ENCODE measurements around the gene TMEM183A.
"Not testable (repeated sequence)": the region's sequence is repeated elsewhere in the genome, so short reads cannot be mapped to it uniquely, and the experiment has no call there.

Gene TMEM183A

GRCh38 chr1:203006948-203007871 is at the start of gene TMEM183A:
Gene TMEM183A, plus strand, starts transcription at chr1:203007374. Its CDS starts 92 bp downstream, at chr1:203007466.
- DNase-seq = peak; percentile 95

- peak; percentile 86 for DNase-seq
Measured at GRCh38 chr1:202957733-202958543, 49.2 kb upstream of the TMEM183A start, which contains the start of gene ADIPOR1. Gene ADIPOR1, minus strand, starts transcription at chr1:202958312. Its CDS starts 7,242 bp downstream, at chr1:202951070.

- no peak for DNase-seq
Measured at GRCh38 chr1:202958544-202959275, 48.5 kb upstream of the TMEM183A start.

GRCh38 chr1:202959276-202959620 is 47.9 kb upstream of the TMEM183A start:
- DNase-seq = no peak

- no peak for DNase-seq
Measured at GRCh38 chr1:202961220-202961880, 45.8 kb upstream of the TMEM183A start.

- DNase-seq = peak; percentile 98
Measured at GRCh38 chr1:202964791-202965410, 42.3 kb upstream of the TMEM183A start.

GRCh38 chr1:202965422-202965821 is 41.8 kb upstream of the TMEM183A start:
- DNase-seq = no peak

- DNase-seq = no peak
Measured at GRCh38 chr1:202966006-202966898, 40.9 kb upstream of the TMEM183A start.

- DNase-seq = peak; percentile 59
Measured at GRCh38 chr1:202967684-202968281, 39.4 kb upstream of the TMEM183A start.

- DNase-seq = no peak
Measured at GRCh38 chr1:202968351-202968750, 38.8 kb upstream of the TMEM183A start.

- no peak for DNase-seq
Measured at GRCh38 chr1:202968895-202969295, 38.3 kb upstream of the TMEM183A start.

GRCh38 chr1:202972046-202972445 is 35.1 kb upstream of the TMEM183A start:
- DNase-seq = no peak

- DNase-seq = no peak
Measured at GRCh38 chr1:202974856-202975255, 32.3 kb upstream of the TMEM183A start.

GRCh38 chr1:202976633-202977032 is 30.5 kb upstream of the TMEM183A start:
- no peak for DNase-seq

- DNase-seq = no peak
Measured at GRCh38 chr1:202979459-202979858, 27.7 kb upstream of the TMEM183A start.

- no peak for DNase-seq
Measured at GRCh38 chr1:202981939-202982338, 25.2 kb upstream of the TMEM183A start.

GRCh38 chr1:202982715-202983430 is 24.3 kb upstream of the TMEM183A start:
- no peak for DNase-seq

GRCh38 chr1:202986120-202986519 is 21.1 kb upstream of the TMEM183A start:
- not testable (repeated sequence) for DNase-seq

- DNase-seq = no peak
Measured at GRCh38 chr1:202987255-202987654, 19.9 kb upstream of the TMEM183A start.
